Measurements from ENCODE around the gene SLC5A5. TPM values are rescaled to one million over a fixed set of nuclear protein-coding genes. Genes with fewer than 3 reads are reported as not detected.
"Not testable (repeated sequence)": the region's sequence is repeated elsewhere in the genome, so short reads cannot be mapped to it uniquely, and the experiment has no call there.

The SLC5A5 gene
- total RNA-seq, 2 experiments from 2014 or later: 1.0 to 1.3 TPM

GRCh38 chr19:17902701-17903100, 31.0 kb downstream of the SLC5A5 start:
- intact Hi-C loops (cut with DNase I, micrococcal nuclease): no loop called here
- no peak overlapping the region for H3K4me3 Mint-ChIP-seq
- CTCF ChIA-PET: no interaction called here
- DNase-seq (no peak), ATAC-seq (no peak)
- peaks cover 5% of the 10 kb centered on the region for H3K27me3 Mint-ChIP-seq
- no peaks in the 10 kb centered on the region for H3K4me1 Mint-ChIP-seq
- H3K27ac Mint-ChIP-seq: no peak overlapping the region
- POLR2A ChIA-PET: no interaction called here
- no peaks in the 10 kb centered on the region for H3K9me3 Mint-ChIP-seq (ENCODE audit: low read depth)
- no peaks in the 10 kb centered on the region for H3K36me3 Mint-ChIP-seq (ENCODE audit: low read depth)

DNA sequence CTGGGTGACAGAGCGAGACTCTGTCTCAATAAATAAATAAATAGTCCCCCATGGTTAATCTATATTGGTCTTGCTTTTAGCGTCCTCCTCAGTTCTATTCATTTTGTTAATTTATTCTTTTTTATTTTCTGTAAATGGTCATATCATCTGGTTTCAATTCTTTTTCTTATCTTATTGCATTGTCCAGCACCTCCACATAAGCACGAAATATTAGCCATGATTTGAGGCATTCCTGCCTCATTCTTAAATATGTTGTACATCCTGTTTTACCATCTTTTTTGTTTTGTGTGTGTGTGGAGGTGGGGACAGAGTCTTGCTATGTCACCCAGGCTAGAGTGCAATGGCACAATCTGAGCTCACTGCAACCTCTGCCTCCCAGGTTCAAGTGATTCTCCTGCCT, 36.5 kb downstream of the SLC5A5 start:
- H3K4me3 Mint-ChIP-seq: no peak overlapping the region
- H3K27me3 Mint-ChIP-seq: peaks cover 2% of the 10 kb centered on the region
- peaks cover under 1% of the 10 kb centered on the region for H3K9me3 Mint-ChIP-seq (ENCODE audit: low read depth)
- no peak overlapping the region for H3K27ac Mint-ChIP-seq
- no peaks in the 10 kb centered on the region for H3K36me3 Mint-ChIP-seq (ENCODE audit: low read depth)
- ATAC-seq (no peak), DNase-seq (no peak)
- ChIA-PET CTCF (interaction anchor here (0.9 kb wide), 1 partner anchor 17 kb away, joined by 6 read pairs; no protein-coding TSS in a partner anchor), POLR2A (interaction anchor here (0.5 kb wide), 1 partner anchor 899 kb away, joined by 4 read pairs; no protein-coding TSS in a partner anchor)
- no peaks in the 10 kb centered on the region for H3K4me1 Mint-ChIP-seq
- intact Hi-C loops (cut with DNase I, micrococcal nuclease): no loop called here

GRCh38 chr19:17909003-17909732, 37.4 kb downstream of the SLC5A5 start:
- peaks cover 4% of the 10 kb centered on the region for H3K36me3 Mint-ChIP-seq (ENCODE audit: low read depth)
- no peak overlapping the region for H3K4me3 Mint-ChIP-seq
- DNase-seq: no peak
- peaks cover 2% of the 10 kb centered on the region for H3K27me3 Mint-ChIP-seq
- ATAC-seq: no peak
- POLR2A ChIA-PET: no interaction called here
- CTCF ChIA-PET: interaction anchor here (0.6 to 0.9 kb wide), 3 partner anchors 16 to 48 kb away, joined by 3 to 6 read pairs (median 6); no protein-coding TSS in a partner anchor
- intact Hi-C loops (cut with DNase I, micrococcal nuclease): no loop called here
- H3K27ac Mint-ChIP-seq: no peak overlapping the region
- no peaks in the 10 kb centered on the region for H3K4me1 Mint-ChIP-seq
- H3K9me3 Mint-ChIP-seq (ENCODE audit: low read depth): peaks cover 5% of the 10 kb centered on the region

DNA sequence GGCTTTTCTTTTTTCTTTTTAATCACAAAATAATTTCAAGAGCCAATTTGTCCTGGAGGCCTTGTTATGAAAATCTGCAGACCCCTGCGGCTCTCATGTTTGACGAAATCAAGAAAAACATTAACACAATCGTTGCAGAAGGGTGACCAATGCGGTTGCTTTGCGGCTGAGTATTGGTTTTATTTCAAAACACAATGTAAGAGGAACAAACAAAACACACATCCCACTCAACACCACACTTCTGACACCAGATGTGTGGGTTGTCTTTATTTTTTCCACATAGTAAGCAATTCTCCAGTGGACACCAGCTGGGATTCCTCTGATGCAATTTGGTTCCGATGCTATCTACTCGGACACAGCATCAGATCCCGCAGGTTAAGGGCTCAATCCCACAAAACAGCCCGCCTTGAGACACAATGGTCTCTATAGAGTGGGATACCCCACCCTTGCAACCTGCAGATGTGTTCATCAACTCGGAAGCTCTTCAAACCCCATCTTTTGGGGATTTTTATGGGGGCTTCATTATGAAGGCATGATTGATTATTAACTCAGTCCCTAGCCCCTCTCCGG, 39.1 kb downstream of the SLC5A5 start:
- H3K4me3 Mint-ChIP-seq: no peak overlapping the region
- intact Hi-C loops (cut with DNase I, micrococcal nuclease): loop anchor here in 1 of 2 experiments (10.0 kb wide), 1 partner anchor 226 kb away; the partner anchor contains the start of gene UNC13A
- H3K27me3 Mint-ChIP-seq: peaks cover 2% of the 10 kb centered on the region
- DNase-seq (no peak), ATAC-seq (no peak)
- CTCF ChIA-PET: interaction anchor here (0.7 to 1.3 kb wide), 3 partner anchors 22 to 418 kb away, joined by 3 to 5 read pairs (median 3); partner anchors contain the start of genes CCDC124 and RPL18A
- POLR2A ChIA-PET: no interaction called here
- peaks cover 4% of the 10 kb centered on the region for H3K36me3 Mint-ChIP-seq (ENCODE audit: low read depth)
- H3K4me1 Mint-ChIP-seq: no peaks in the 10 kb centered on the region
- no peak overlapping the region for H3K27ac Mint-ChIP-seq
- H3K9me3 Mint-ChIP-seq (ENCODE audit: low read depth): peaks cover 5% of the 10 kb centered on the region

GRCh38 chr19:17915940-17916593, 44.3 kb downstream of the SLC5A5 start:
- Mint-ChIP-seq H3K4me1 (no peaks in the 10 kb centered on the region), H3K36me3 (ENCODE audit: low read depth) (peaks cover 4% of the 10 kb centered on the region), H3K4me3 (no peak overlapping the region), H3K27me3 (peaks cover 2% of the 10 kb centered on the region), H3K27ac (no peak overlapping the region), H3K9me3 (ENCODE audit: low read depth) (peaks cover 5% of the 10 kb centered on the region)
- ChIA-PET CTCF (interaction anchor here (0.7 to 0.9 kb wide), 2 partner anchors 22 to 57 kb away, joined by 3 to 4 read pairs; partner anchors contain the start of gene RPL18A), POLR2A (no interaction called here)
- no peak for ATAC-seq
- intact Hi-C loops (cut with DNase I, micrococcal nuclease): loop anchor here in 1 of 2 experiments (10.0 kb wide), 1 partner anchor 231 kb away; the partner anchor contains the start of gene UNC13A
- no peak for DNase-seq

DNA sequence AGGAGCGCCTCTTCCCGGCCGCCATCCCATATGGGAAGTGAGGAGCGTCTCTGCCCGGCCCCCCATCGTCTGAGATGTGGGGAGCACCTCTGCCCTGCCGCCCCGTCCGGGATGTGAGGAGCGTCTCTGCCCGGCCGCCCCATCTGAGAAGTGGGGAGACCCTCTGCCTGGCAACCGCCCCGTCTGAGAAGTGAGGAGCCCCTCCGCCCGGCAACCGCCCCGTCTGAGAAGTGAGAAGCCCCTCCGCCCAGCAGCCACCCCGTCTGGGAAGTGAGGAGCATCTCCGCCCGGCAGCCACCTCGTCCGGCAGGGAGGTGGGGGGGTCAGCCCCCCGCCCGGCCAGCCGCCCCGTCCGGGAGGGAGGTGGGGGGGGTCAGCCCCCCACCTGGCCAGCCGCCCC, 46.4 kb downstream of the SLC5A5 start:
- H3K9me3 Mint-ChIP-seq (ENCODE audit: low read depth); POLR2A ChIA-PET; H3K36me3 Mint-ChIP-seq (ENCODE audit: low read depth); ATAC-seq; H3K27ac Mint-ChIP-seq; CTCF ChIA-PET; H3K4me3 Mint-ChIP-seq; H3K4me1 Mint-ChIP-seq; H3K27me3 Mint-ChIP-seq; DNase-seq: not testable (repeated sequence)
- intact Hi-C loops (cut with DNase I, micrococcal nuclease): loop anchor here in 1 of 2 experiments (10.0 kb wide), 1 partner anchor 233 kb away; the partner anchor contains the start of gene UNC13A

DNA sequence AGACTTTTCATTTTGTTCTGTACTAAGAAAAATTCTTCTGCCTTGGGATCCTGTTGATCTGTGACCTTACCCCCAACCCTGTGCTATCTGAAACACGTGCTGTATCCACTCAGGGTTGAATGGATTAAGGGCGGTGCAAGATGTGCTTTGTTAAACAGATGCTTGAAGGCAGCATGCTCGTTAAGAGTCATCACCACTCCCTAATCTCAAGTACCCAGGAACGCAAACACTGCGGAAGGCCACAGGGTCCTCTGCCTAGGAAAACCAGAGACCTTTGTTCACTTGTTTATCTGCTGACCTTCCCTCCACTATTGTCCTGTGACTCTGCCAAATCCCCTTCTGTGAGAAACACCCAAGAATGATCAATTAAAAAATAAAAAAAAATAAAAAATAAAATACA, 47.4 kb downstream of the SLC5A5 start:
- H3K27me3 Mint-ChIP-seq; POLR2A ChIA-PET; H3K4me1 Mint-ChIP-seq; CTCF ChIA-PET; H3K9me3 Mint-ChIP-seq (ENCODE audit: low read depth); H3K4me3 Mint-ChIP-seq; DNase-seq; H3K27ac Mint-ChIP-seq; H3K36me3 Mint-ChIP-seq (ENCODE audit: low read depth); ATAC-seq: not testable (repeated sequence)
- intact Hi-C loops (cut with DNase I, micrococcal nuclease): loop anchor here in 1 of 2 experiments (10.0 kb wide), 1 partner anchor 234 kb away; the partner anchor contains the start of gene UNC13A

DNA sequence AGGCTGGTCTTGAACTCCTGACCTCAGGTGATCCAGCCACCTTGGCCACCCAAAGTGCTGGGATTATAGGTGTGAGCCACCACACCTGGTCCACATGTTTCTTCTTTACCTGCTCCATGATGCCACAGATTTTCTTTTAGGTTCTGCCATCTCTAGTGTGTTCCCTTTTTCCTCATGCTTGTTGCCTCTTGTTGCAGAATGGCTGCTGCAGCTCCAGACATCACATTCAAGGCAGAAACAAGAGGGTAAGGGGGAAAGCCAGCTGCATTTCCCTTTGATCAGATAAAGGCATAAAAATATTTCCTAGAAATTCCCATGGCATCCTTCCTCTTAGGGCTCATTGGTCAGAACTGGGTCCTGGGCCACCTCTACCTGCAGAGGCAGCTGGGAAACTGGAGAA, 48.8 kb downstream of the SLC5A5 start:
- ATAC-seq (no peak), DNase-seq (no peak)
- intact Hi-C loops (cut with DNase I, micrococcal nuclease): no loop called here
- ChIA-PET CTCF (interaction anchor here (0.7 to 0.8 kb wide), 2 partner anchors 13 to 177 kb away, joined by 3 read pairs; partner anchors contain the start of genes CCDC124 and MAST3), POLR2A (no interaction called here)
- H3K4me3 Mint-ChIP-seq: no peak overlapping the region
- H3K27me3 Mint-ChIP-seq: peaks cover 2% of the 10 kb centered on the region
- no peak overlapping the region for H3K27ac Mint-ChIP-seq
- no peaks in the 10 kb centered on the region for H3K9me3 Mint-ChIP-seq (ENCODE audit: low read depth)
- no peaks in the 10 kb centered on the region for H3K4me1 Mint-ChIP-seq
- no peaks in the 10 kb centered on the region for H3K36me3 Mint-ChIP-seq (ENCODE audit: low read depth)

DNA sequence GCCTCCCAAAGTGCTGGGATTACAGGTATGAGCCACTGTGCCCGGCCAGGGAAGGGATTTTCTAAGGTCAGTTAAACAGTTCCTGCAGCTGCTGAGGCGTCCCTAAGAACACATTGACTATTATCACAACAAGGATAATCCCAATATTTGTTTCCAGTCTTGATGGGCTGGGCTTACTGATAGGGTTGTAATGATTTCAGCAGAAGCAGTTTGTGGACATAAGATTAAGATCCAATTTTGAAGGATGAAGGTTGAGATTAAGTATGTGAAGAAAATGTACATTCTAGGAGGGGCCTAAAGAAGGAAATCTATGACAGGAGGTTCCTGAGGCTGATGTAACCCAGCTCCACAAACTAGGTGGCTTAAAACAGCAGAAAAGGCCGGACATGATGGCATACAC, 50.4 kb downstream of the SLC5A5 start:
- CTCF ChIA-PET: interaction anchor here (0.6 to 0.9 kb wide), 2 partner anchors 11 to 352 kb away, joined by 4 read pairs; partner anchors contain the start of gene CCDC124

GRCh38 chr19:17926044-17926443, 54.3 kb downstream of the SLC5A5 start:
- Mint-ChIP-seq H3K27ac (no peak overlapping the region), H3K36me3 (ENCODE audit: low read depth) (no peaks in the 10 kb centered on the region), H3K27me3 (peaks cover 2% of the 10 kb centered on the region), H3K4me1 (peaks cover 4% of the 10 kb centered on the region), H3K9me3 (ENCODE audit: low read depth) (no peaks in the 10 kb centered on the region), H3K4me3 (no peak overlapping the region)
- intact Hi-C loops (cut with DNase I, micrococcal nuclease): no loop called here
- ChIA-PET POLR2A (no interaction called here), CTCF (interaction anchor here (0.6 kb wide), 1 partner anchor 97 kb away, joined by 3 read pairs; no protein-coding TSS in a partner anchor)
- DNase-seq (no peak), ATAC-seq (no peak)

More for the DNA sequence above, 50.4 kb downstream of the SLC5A5 start:
- no peak overlapping the region for H3K27ac Mint-ChIP-seq
- POLR2A ChIA-PET: no interaction called here
- no peaks in the 10 kb centered on the region for H3K36me3 Mint-ChIP-seq (ENCODE audit: low read depth)
- H3K27me3 Mint-ChIP-seq: peaks cover 4% of the 10 kb centered on the region
- no peak overlapping the region for H3K4me3 Mint-ChIP-seq
- intact Hi-C loops (cut with DNase I, micrococcal nuclease): no loop called here
- no peaks in the 10 kb centered on the region for H3K4me1 Mint-ChIP-seq
- H3K9me3 Mint-ChIP-seq (ENCODE audit: low read depth): no peaks in the 10 kb centered on the region
- DNase-seq (no peak), ATAC-seq (no peak)

GRCh38 chr19:17929056-17929455, 57.3 kb downstream of the SLC5A5 start:
- ATAC-seq (no peak), DNase-seq (no peak)
- Mint-ChIP-seq H3K4me3 (no peak overlapping the region), H3K4me1 (peaks cover 16% of the 10 kb centered on the region), H3K36me3 (ENCODE audit: low read depth) (no peaks in the 10 kb centered on the region), H3K27me3 (peaks cover 2% of the 10 kb centered on the region), H3K9me3 (ENCODE audit: low read depth) (no peaks in the 10 kb centered on the region), H3K27ac (no peak overlapping the region)
- intact Hi-C loops (cut with DNase I, micrococcal nuclease): no loop called here
- ChIA-PET POLR2A (no interaction called here), CTCF (interaction anchor here (0.7 to 1.2 kb wide), 3 partner anchors 9 to 75 kb away, joined by 3 to 10 read pairs (median 5); no protein-coding TSS in a partner anchor)
